Activated naive CD4-positive, alpha-beta T cell treated with anti-CD3 and anti-CD28 coated beads, Interleukin-2, amount 10 ng/mL, durations not matched to agents 7 days and 5 days (primary cell): Measurements from ENCODE around the gene SORL1.
A peak's percentile ranks its signal among the peaks of the same experiment; 100 is the strongest.

Experiments used
- CTCF ChIA-PET: fragments of 350-600 bp; sonication (Branson Sonifier 250); formaldehyde crosslinking; loops from one replicate; lab custom pipeline; 2021; ENCODE audit warnings: antibody characterized with exemption; lab: Charles Lee
- DNase-seq: peaks from one replicate; pipeline ENCODE4 v3.0.0-alpha.2; 2020
- H3K27ac Mint-ChIP-seq: one replicate; pipeline ENCODE4 v1.8.0; 2021; ENCODE audit warnings: mild to moderate bottlenecking, moderate library complexity, mixed read lengths
- H3K27me3 Mint-ChIP-seq: one replicate; pipeline ENCODE4 v1.8.0; 2021; ENCODE audit warnings: mild to moderate bottlenecking, mixed read lengths
- H3K36me3 Mint-ChIP-seq: one replicate; pipeline ENCODE4 v1.8.0; 2021; ENCODE audit warnings: mixed read lengths
- H3K4me1 Mint-ChIP-seq: one replicate; pipeline ENCODE4 v1.8.0; 2021; ENCODE audit warnings: mixed read lengths
- H3K4me3 Mint-ChIP-seq: one replicate; pipeline ENCODE4 v1.8.0; 2021; ENCODE audit warnings: mild to moderate bottlenecking, moderate library complexity, mixed read lengths
- H3K9me3 Mint-ChIP-seq: one replicate; pipeline ENCODE4 v1.8.0; 2021; ENCODE audit warnings: mixed read lengths

Gene SORL1

GRCh38 chr11:121463689-121464335 lies 11.7 kb downstream of the SORL1 start:
- CTCF ChIA-PET = interaction anchor here (0.8 to 8.2 kb wide), 2 partner anchors 13 to 45 kb away, joined by 3 to 63 read pairs; partner anchors contain the start of genes SORL1 and SORL1-AS1
- no peaks in the 10 kb centered on the region for H3K9me3 Mint-ChIP-seq
- peak overlapping the region; percentile 45 for H3K4me3 Mint-ChIP-seq
- peaks cover 99% of the 10 kb centered on the region for H3K4me1 Mint-ChIP-seq
- H3K36me3 Mint-ChIP-seq = peaks cover 48% of the 10 kb centered on the region
- no peaks in the 10 kb centered on the region for H3K27me3 Mint-ChIP-seq
- DNase-seq = no peak
- H3K27ac Mint-ChIP-seq = peak overlapping the region; percentile 95

DNA sequence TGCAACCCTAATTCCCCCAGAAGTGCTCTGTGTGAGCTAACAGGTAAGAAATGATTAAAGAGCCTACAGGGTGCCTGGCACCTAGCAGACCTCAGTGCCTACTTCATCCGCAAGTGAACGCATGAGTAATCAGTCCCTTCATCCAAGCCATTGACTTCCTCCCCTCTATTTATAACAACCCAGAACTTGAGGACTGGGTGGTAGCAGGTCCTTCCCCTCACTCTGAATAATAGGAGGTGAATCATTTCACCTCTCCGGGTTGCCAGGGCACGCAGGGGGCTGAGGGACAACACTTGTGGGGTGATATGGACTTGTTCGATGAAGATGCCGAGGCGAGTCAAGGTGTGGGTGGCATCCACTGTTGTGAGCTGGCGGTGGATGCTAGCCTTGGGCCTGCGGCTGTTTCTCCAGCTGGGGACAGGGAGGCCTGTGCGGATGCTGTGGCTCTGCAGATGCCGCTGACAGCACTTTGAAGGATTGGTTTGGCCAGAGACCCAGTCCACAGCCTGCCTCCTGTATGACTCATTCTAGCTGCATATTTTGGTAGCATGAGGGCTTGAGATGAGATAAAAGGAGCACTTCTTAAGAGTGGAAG lies 12.3 kb downstream of the SORL1 start:
- H3K9me3 Mint-ChIP-seq = no peaks in the 10 kb centered on the region
- peak overlapping the region; percentile 45 for H3K4me3 Mint-ChIP-seq
- H3K27me3 Mint-ChIP-seq = no peaks in the 10 kb centered on the region
- peaks cover 48% of the 10 kb centered on the region for H3K36me3 Mint-ChIP-seq
- peaks cover 99% of the 10 kb centered on the region for H3K4me1 Mint-ChIP-seq
- CTCF ChIA-PET = interaction anchor here (0.8 to 8.2 kb wide), 2 partner anchors 14 to 45 kb away, joined by 3 to 63 read pairs; partner anchors contain the start of genes SORL1 and SORL1-AS1
- H3K27ac Mint-ChIP-seq = peak overlapping the region; percentile 95
- peak; percentile 84 for DNase-seq

DNA sequence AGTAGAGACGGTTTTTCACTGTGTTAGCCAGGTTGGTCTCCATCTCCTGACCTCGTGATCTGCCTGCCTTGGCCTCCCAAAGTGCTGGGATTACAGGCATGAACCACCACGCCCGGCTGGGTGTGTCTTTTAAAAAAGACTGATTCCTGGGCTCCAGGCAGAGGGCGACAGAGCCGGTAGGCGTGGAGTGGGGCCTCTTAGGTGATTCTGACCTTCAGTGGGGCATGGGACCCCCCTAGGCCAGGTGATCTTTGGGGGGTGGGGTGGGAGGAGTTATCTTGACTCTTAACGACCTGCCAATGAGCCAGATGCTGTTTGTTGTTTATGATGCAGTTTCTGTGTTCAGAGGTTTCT lies 13.6 kb downstream of the SORL1 start:
- CTCF ChIA-PET = interaction anchor here (1.1 to 8.2 kb wide), 4 partner anchors 9 to 18 kb away, joined by 3 to 63 read pairs (median 4); partner anchors contain the start of genes SORL1 and SORL1-AS1
- Mint-ChIP-seq H3K27me3 (no peaks in the 10 kb centered on the region), H3K27ac (peak overlapping the region; percentile 95), H3K4me1 (peaks cover 97% of the 10 kb centered on the region), H3K9me3 (no peaks in the 10 kb centered on the region), H3K4me3 (peak overlapping the region; percentile 65), H3K36me3 (peaks cover 50% of the 10 kb centered on the region)
- DNase-seq = no peak

DNA sequence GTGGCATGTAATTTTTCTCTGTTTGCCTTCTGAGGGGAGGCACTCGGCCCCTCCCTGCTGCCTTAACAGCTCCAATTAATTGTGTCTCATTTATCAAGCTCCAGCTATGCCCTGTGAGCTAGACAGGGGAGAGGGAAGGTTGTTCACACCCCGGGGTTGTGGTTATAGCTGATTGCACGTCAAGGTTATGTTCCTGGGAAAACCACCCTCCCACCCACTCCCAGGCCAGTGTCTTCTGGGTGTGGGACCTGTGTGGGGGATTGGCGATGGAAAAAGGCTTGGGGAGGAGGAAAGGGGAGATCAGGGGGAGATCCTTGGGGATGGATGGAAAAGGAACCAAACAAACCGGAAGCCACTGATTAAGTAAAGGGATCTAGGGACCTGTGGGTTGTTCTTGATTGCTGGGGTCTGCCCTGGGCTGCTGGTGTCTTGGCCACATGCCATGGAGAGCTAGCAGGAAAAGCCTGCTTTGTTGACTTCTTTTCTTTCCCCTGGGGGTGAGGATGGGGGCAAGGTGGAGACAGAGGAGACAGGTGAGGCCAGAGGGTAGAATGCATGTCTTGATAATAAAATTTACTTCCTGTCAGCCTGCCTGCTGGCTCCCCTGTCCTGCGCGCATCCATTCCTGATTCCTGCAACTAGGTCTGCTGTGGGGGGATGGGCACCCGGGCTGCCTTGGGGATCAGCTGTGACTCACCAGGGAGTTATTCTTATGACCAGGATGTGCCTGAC lies 14.1 kb downstream of the SORL1 start:
- H3K4me1 Mint-ChIP-seq = peaks cover 96% of the 10 kb centered on the region
- H3K4me3 Mint-ChIP-seq = peak overlapping the region; percentile 65
- no peaks in the 10 kb centered on the region for H3K27me3 Mint-ChIP-seq
- H3K9me3 Mint-ChIP-seq = no peaks in the 10 kb centered on the region
- H3K36me3 Mint-ChIP-seq = peaks cover 50% of the 10 kb centered on the region
- H3K27ac Mint-ChIP-seq = peak overlapping the region; percentile 95
- CTCF ChIA-PET = interaction anchor here (1.1 to 8.2 kb wide), 5 partner anchors 9 to 47 kb away, joined by 3 to 63 read pairs (median 5); partner anchors contain the start of genes SORL1 and SORL1-AS1
- DNase-seq = peak; percentile 52

DNA sequence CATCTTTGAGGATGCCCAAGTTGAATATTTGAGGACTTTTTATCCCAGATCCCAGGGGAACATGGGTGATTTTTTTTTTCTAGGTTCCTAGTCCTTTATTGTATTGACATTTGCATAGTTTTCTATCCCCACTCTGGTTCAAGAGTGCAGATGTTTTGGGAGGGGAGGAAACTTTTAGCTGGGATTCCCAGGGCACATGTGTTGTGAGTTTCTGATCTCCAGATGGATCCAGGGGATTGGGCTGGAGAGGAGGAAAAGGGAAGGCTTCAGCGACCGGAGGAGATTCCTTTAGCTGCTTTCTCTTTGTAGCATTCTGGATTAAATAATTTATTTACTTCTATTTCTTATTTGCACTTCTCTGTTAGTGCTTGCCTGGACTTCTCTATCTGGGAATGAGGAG lies 15.4 kb downstream of the SORL1 start:
- peak overlapping the region; percentile 95 for H3K27ac Mint-ChIP-seq

DNA sequence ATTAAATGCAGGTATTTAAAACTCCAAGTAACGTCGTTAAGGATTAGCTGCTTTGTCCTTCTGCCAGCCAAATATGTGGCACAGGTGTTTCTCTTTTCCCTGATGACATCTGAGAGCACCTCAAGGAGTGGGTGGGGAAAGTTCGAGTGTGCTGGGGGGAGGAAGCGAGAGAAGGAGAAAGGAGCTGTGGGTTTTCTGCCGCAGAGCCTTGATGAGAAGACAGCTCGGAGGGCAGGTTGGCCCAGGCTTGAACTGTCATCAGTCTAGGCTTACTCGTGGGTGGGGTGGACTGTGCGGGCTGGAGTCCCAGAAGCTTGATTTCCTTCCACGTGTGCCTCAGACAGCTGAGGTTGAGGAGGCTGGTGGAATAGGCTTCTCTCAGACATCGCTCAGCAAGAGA lies 15.9 kb downstream of the SORL1 start:
- DNase-seq = peak; percentile 86
- Mint-ChIP-seq H3K36me3 (peaks cover 51% of the 10 kb centered on the region), H3K9me3 (no peaks in the 10 kb centered on the region), H3K27me3 (no peaks in the 10 kb centered on the region), H3K27ac (peak overlapping the region; percentile 95), H3K4me3 (peak overlapping the region; percentile 16), H3K4me1 (peaks cover 96% of the 10 kb centered on the region)
- CTCF ChIA-PET = interaction anchor here (1.0 to 8.2 kb wide), 5 partner anchors 11 to 125 kb away, joined by 3 to 63 read pairs (median 4); partner anchors contain the start of genes SORL1 and SORL1-AS1

More for the DNA sequence above, 15.4 kb downstream of the SORL1 start:
- peak overlapping the region; percentile 16 for H3K4me3 Mint-ChIP-seq
- H3K9me3 Mint-ChIP-seq = no peaks in the 10 kb centered on the region
- peaks cover 96% of the 10 kb centered on the region for H3K4me1 Mint-ChIP-seq
- no peaks in the 10 kb centered on the region for H3K27me3 Mint-ChIP-seq
- peaks cover 52% of the 10 kb centered on the region for H3K36me3 Mint-ChIP-seq
- DNase-seq = no peak
- CTCF ChIA-PET = interaction anchor here (0.6 to 8.2 kb wide), 7 partner anchors 11 to 314 kb away, joined by 3 to 63 read pairs (median 4); partner anchors contain the start of genes SORL1 and SORL1-AS1

- Mint-ChIP-seq H3K4me1 (peaks cover 88% of the 10 kb centered on the region), H3K27me3 (no peaks in the 10 kb centered on the region), H3K9me3 (no peaks in the 10 kb centered on the region), H3K4me3 (no peak overlapping the region), H3K36me3 (peaks cover 59% of the 10 kb centered on the region), H3K27ac (no peak overlapping the region)
- no peak for DNase-seq
- CTCF ChIA-PET = interaction anchor here (1.5 kb wide), 1 partner anchor 115 kb away, joined by 3 read pairs; no protein-coding TSS in a partner anchor
These were observed 17.8 kb downstream of the SORL1 start for GRCh38 chr11:121469910-121470309.

DNA sequence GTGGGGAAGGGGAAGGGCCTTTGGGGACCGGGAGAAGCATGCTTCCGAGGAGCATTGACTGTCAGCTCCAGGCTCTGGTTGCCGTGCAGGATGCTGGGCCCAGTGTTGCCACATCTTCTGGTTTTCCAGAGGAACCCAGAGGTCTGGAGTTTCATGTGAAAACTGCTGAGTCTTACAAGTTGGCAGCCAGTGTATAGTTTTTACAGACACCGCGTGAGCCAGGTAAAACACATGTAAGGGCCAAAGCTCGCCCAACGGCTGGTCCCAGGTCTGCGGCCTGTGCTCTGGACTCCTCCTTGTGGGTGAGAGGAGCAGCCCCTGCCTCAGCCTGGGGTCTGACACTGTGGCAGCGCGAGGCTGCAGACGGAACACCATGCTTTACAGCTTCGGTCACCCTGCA lies 19.1 kb downstream of the SORL1 start:
- H3K27ac Mint-ChIP-seq = no peak overlapping the region
- H3K9me3 Mint-ChIP-seq = no peaks in the 10 kb centered on the region

GRCh38 chr11:121472312-121472711 lies 20.2 kb downstream of the SORL1 start:
- peaks cover 76% of the 10 kb centered on the region for H3K36me3 Mint-ChIP-seq
- no peak overlapping the region for H3K4me3 Mint-ChIP-seq
- H3K27ac Mint-ChIP-seq = peak overlapping the region; percentile 16

More for the DNA sequence above, 19.1 kb downstream of the SORL1 start:
- H3K4me3 Mint-ChIP-seq = no peak overlapping the region
- no peaks in the 10 kb centered on the region for H3K27me3 Mint-ChIP-seq
- CTCF ChIA-PET = no interaction called here
- peaks cover 68% of the 10 kb centered on the region for H3K36me3 Mint-ChIP-seq
- no peak for DNase-seq
- peaks cover 86% of the 10 kb centered on the region for H3K4me1 Mint-ChIP-seq

GRCh38 chr11:121473064-121473777 lies 21.1 kb downstream of the SORL1 start:
- peaks cover 82% of the 10 kb centered on the region for H3K4me1 Mint-ChIP-seq
- H3K9me3 Mint-ChIP-seq = no peaks in the 10 kb centered on the region
- no peak for DNase-seq
- H3K27ac Mint-ChIP-seq = no peak overlapping the region
- CTCF ChIA-PET = interaction anchor here (1.5 kb wide), 1 partner anchor 26 kb away, joined by 3 read pairs; no protein-coding TSS in a partner anchor
- peaks cover 82% of the 10 kb centered on the region for H3K36me3 Mint-ChIP-seq
- no peak overlapping the region for H3K4me3 Mint-ChIP-seq
- H3K27me3 Mint-ChIP-seq = no peaks in the 10 kb centered on the region

More at GRCh38 chr11:121472312-121472711, 20.2 kb downstream of the SORL1 start:
- Mint-ChIP-seq H3K27me3 (no peaks in the 10 kb centered on the region), H3K4me1 (peaks cover 87% of the 10 kb centered on the region), H3K9me3 (no peaks in the 10 kb centered on the region)
- DNase-seq = no peak
- CTCF ChIA-PET = no interaction called here

DNA sequence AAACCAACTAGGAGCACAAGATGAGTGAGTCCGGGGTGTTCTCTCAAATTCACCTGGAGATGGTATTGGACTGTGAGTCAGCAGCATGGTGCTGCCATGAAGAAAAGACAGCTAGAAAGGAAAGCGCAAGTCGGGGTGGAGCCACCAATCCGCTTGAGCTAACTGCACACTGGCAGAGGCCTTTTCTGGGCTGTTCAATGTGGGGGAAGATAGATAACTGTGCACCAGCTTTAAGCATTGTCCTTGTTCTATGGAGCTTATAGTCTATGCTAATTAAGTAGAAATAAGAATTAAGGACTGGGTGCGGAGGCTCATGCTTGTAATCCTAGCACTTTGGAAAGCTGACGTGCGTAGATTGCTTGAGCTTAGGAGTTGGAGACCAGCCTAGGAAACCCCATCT lies 22.6 kb downstream of the SORL1 start:
- Mint-ChIP-seq H3K4me3 (no peak overlapping the region), H3K27ac (no peak overlapping the region), H3K4me1 (peaks cover 80% of the 10 kb centered on the region), H3K9me3 (no peaks in the 10 kb centered on the region), H3K36me3 (peaks cover 85% of the 10 kb centered on the region), H3K27me3 (no peaks in the 10 kb centered on the region)
- DNase-seq = no peak
- CTCF ChIA-PET = interaction anchor here (1.2 to 1.5 kb wide), 2 partner anchors 28 to 116 kb away, joined by 3 read pairs; no protein-coding TSS in a partner anchor

DNA sequence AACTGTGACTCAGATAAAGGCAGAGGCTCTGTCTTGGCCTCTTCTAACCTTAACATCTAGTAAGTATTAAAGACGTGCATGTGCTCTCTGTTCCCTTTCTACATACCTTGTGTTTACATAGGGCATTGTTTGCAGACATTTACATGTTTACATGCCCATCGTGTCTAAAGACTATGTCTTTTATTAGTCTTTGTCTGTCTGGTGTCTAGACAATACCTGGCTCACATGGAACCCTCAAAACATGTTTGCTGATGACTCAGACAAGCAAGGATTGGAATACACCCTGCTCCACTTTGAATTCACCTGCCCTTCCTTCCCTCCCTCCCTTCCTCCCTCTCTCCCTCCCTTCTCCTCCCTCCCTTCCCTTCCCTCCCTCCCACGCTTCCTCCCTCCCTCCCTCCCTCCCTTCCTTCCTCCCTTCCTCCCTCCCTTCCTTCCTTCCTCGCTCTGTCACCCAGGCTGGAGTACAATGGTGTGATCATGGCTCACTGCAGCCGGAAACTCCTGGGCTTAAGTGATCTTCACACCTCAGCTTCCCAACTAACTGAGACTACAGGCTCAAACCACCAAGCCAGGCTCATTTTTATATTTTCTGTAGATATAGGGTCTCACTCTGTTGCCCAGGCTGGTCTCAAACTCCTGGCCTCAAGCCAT lies 24.4 kb downstream of the SORL1 start:
- DNase-seq = no peak
- CTCF ChIA-PET = interaction anchor here (1.1 to 1.2 kb wide), 2 partner anchors 10 to 15 kb away, joined by 3 read pairs; no protein-coding TSS in a partner anchor
- Mint-ChIP-seq H3K4me3 (no peak overlapping the region), H3K9me3 (no peaks in the 10 kb centered on the region), H3K27ac (no peak overlapping the region), H3K4me1 (peaks cover 76% of the 10 kb centered on the region), H3K36me3 (peaks cover 73% of the 10 kb centered on the region), H3K27me3 (no peaks in the 10 kb centered on the region)
